ENCODE results near the gene LCAT.
"Not testable (repeated sequence)": the region's sequence is repeated elsewhere in the genome, so short reads cannot be mapped to it uniquely, and the experiment has no call there.

The LCAT gene, protein sequence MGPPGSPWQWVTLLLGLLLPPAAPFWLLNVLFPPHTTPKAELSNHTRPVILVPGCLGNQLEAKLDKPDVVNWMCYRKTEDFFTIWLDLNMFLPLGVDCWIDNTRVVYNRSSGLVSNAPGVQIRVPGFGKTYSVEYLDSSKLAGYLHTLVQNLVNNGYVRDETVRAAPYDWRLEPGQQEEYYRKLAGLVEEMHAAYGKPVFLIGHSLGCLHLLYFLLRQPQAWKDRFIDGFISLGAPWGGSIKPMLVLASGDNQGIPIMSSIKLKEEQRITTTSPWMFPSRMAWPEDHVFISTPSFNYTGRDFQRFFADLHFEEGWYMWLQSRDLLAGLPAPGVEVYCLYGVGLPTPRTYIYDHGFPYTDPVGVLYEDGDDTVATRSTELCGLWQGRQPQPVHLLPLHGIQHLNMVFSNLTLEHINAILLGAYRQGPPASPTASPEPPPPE

DNA sequence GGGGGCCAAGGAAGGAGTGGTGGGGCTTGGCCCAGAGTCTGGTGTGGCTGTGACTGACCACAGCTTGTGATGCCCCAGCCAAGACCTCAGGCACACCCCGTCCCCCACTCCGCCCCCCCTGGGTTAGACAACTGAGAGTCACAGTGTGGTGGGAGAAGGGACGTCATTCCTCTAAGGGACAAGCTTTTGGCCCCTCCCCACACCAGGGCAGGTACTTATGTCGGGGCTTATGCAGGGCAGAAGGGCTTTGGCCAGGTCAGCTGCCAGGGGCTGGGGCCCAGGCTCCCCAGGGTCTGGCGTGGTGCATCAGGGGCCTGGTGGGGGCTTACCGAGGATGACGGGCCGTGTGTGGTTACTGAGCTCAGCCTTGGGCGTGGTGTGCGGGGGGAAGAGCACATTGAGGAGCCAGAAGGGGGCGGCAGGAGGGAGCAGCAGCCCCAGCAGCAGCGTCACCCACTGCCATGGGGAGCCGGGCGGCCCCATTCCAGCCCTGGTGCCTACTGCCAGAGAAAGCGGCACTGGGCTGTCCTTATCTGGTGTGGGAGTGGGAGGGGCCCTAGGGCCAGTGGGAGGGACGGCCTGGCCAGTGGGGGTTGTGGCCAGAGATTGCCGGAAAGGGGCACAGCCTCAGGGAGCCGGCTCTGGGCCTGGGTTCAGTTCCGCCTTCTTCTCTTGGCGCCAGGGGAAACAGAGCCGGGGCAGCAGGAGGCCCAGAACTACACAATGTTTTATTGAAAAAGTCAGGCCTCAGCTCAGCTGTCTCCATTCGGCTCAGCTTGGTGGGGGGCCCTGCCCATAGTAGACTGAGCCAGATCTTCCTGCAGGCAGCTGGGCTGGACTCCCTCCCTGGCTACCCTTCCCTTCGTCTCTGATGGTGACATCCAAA, at the start of gene LCAT:
Gene LCAT, minus strand, starts transcription at position 502 of the 886 bp plus-strand sequence. Its CDS starts 19 bp downstream, at position 483.
- no peak for DNase-seq (ENCODE audit: low spot score)

DNA sequence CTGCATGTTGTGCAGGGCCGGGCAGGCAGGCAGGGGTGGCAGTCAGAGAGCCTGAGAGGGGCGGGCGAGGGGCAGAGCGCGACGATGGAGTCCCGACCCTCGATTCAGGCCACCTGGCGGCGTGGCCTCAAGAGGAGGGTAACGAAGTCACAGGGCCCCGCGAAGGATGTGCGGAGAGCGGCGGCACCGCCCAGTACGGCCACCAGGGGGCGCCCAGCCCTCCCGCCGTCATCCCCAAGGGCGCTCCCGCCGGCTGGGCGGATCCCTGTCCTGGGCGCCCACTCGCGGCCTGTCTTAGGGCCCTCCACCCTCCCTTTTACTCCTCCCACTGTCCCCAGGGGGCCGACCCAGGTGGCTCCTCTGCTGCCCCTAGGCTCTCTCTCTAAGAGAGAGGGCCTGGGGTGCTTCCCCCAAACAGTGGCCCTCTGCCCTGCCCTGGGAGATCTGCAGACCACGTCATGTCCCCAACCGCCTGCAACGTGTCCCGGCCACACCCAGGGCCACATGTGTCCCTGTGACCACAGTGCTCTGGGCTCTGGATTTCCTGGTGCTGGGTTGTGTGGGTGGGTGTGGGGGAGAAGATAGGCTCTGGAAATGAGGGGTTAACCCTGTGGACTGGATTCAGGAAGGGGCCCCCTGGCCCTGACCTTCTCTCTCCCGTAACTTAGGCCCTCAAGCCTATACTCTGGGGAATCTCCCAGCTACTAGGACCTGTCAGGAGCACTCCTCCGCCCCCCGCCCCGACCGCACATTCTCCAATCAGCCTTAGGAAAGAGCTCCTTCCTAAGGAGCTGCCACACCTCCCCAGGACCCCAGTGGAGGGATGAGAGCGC, 49.5 kb upstream of the LCAT start:
- DNase-seq (ENCODE audit: low spot score), result peak; percentile 80

DNA sequence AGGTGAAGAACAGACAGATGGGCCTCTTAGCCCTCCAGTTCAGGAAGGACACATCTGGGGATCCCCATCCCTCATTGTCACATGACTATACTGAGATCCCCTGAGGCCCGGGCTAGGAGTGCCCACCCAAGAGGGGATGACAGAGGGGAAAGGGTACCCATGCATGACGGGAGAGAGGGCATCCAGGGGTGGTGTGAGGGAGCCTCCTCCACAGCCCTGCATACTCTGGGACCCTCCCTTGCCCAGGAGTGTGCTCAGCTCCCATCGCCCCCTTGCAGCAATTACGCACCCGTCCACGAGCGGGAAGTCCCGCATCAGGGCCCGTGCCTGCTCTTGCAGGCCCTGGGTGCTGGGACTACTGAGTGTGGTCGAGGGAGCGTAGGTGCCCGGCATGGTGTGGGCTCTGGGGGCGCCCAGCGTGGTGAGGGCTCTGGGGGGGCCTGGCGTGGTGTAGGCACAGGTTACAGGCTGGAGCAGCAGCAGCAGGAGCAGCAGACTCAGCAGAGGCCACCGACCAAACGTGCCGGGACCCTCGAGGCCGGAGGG, 48.8 kb upstream of the LCAT start:
- no peak for DNase-seq (ENCODE audit: low spot score)

DNA sequence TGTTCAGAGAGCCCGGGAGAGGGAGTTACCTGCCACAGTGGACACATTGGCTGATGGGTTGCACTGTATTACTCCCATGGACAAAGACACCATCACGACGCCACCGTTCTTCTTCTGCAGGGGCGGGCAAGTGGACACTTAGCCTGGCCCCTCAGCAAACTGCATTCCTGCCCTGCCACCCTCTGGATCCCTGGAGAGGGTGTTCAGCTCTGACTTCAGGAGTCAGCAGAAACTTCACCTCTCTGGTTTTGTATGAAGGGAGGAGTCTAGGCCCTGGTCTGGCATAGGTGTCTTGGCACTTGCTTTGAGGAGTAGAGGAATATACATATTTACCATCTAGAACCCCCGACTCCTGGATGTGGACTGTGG, 46.1 kb upstream of the LCAT start:
- no peak for DNase-seq (ENCODE audit: low spot score)

- no peak for DNase-seq (ENCODE audit: low spot score)
Observed at GRCh38 chr16:67989322-67990017, 45.5 kb upstream of the LCAT start.

- DNase-seq (ENCODE audit: low spot score), result no peak
Observed at GRCh38 chr16:67988675-67989074, 44.8 kb upstream of the LCAT start.

- DNase-seq (ENCODE audit: low spot score), result no peak
Observed at GRCh38 chr16:67987460-67988160, 43.7 kb upstream of the LCAT start.

DNA sequence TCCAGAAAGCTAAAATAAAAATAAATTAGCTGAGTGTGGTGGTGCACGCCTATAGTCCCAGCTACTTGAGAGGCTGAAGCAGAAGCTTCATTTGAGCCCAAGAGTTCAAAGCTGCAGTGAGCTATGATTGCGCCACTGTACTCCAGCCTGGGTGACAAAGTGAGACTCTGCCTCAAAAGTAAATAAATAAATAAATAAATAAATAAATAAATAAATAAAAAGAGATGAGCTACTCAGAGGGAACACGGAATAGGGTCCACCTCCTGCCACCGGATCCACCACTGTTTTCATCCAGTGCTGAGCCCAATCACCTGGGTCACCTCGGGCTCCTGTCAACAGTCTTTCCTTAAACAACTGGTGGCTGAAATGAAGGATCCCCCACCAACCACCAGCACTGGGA, 43.0 kb upstream of the LCAT start:
- no peak for DNase-seq (ENCODE audit: low spot score)

DNA sequence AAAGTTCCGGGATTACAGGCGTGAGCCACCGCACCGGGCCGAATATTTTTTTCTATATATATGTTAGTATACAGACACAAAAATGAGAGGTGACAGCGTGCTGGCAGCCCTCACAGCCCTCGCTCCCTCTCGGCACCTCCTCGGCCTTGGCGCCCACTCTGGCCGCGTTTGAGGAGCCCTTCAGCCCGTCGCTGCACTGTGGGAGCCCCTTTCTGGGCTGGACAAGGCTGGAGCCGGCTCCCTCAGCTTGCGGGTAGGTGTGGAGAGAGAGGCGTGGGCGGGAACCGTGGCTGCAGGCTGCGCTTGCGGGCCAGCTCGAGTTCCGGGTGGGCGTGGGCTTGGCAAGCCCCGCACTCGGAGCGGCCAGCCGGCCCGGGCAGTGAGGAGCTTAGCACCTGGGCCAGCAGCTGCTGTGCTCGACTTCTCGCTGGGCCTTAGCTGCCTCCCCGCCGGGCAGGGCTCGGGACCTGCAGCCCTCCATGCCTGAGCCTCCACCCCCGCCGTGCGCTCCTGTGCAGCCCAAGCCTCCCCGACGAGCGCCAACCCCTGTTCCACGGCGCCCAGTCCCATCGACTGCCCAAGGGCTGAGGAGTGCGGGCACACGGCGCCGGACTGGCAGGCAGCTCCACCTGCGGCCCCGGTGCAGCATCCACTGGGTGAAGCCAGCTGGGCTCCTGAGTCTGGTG, 38.2 kb upstream of the LCAT start:
- no peak for DNase-seq (ENCODE audit: low spot score)

DNA sequence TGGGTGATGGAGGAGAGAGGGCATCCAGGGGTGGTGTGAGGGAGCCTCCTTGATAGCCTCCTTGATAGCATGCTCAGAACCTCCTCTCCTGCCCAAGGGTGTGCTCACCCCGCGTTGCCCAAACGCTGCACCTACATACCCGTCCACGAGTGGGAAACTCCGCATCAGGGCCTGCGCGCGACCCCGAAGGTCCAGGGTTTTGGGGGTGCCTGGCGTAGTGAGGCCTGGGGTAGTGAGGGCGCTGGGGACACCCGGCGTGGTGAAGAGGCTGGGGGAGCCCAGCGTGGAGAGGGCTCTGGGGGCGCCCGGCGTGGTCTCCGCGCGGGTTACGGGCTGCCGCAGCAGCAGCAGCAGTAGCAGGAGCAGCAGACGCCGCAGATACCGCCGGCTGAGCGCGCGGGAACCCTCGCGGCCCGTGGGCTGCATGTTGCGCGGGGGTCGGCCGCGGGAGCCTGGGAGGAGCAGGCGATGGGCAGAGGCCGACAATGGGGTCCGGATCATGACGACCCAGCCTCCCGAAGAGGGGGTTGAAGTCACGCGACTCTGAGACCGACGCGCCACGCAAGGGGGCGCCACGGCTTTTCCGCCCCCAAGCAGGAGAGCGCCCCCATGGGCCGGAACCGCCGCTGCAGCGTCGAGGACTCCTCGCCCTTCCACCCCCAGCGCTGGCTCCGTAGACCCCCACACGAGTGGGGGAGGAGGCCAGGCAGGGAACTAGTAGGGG, 36.2 kb upstream of the LCAT start, which contains the start of gene DPEP3:
Gene DPEP3, minus strand, starts transcription at position 545 of the 724 bp plus-strand sequence. Its CDS starts 119 bp downstream, at position 426.
- DNase-seq (ENCODE audit: low spot score), result no peak

DNA sequence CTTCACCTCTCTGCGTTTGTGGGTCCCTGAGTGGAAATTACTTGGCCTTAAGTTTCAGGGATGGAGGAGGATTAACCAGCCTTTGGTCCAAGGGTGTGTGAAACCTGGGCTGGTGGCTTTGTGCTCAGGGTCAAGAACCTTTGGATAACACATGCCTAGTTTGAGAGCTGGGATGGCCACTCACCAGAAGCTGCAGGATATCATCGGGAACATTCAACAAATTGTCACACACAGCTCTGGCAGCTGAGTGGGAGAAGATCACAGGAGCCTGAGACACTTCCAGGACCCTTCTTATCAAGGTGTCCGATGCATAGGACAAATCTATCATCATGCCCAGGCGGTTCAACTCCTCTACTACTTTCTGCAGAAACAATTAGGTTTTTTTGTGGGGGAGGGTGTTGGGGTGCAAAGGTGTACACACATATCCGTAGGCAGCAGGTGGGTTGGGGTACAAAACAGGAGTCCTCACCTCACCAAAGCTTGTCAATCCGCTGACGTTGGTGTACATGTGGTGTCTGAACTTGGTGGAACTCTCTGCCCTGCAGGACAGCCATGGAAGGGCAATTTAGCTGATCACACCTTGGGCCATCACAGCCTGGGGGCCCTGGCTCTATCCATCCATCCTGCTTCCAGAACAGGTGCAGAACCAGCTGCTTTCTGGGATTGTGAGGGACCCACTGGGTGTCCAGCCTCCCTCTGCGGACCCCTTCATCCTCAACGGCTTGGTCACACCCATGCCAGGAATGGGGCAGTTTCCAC, 33.7 kb upstream of the LCAT start:
- no peak for DNase-seq (ENCODE audit: low spot score)

- DNase-seq (ENCODE audit: low spot score), result no peak
Observed at GRCh38 chr16:67977005-67977404, 33.1 kb upstream of the LCAT start.

GRCh38 chr16:67976205-67976604, 32.3 kb upstream of the LCAT start:
- no peak for DNase-seq (ENCODE audit: low spot score)

DNA sequence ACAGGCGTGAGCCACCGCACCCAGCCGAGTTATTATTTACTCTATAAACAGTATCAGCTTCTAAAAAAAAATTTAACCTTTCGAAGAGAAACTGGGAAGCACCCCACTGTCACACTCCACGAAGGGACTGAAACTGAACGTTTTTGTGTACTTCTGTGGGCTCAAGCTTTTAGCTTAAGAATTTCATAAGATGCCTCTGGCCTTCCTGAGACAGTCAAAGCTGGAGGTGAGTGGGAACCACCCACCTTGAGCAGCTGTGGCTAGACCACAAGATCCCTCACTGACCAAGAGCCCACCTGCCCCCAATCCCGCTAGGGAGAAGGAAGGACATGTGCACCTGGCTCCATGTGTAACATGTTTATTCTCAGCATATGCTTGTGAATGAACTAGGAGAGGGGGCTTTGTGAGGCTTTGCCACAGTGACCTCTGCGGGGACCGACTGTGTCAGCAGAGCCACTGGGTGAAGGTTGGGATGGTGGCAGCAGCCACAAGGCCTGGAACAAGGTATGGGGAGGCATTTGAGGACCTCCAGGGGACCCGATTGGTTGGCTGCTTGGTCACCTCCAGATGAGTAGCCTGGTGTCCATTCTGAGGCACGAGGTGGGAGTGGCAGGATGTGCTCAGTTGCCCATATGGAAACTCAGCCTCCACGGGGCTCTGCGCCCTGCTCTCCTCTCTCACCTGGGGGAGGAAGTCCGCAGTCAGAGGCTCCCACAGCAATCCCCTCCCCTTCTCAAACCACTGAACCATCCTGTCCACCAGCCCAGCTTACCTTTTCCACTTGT, 31.6 kb upstream of the LCAT start:
- no peak for DNase-seq (ENCODE audit: low spot score)

DNA sequence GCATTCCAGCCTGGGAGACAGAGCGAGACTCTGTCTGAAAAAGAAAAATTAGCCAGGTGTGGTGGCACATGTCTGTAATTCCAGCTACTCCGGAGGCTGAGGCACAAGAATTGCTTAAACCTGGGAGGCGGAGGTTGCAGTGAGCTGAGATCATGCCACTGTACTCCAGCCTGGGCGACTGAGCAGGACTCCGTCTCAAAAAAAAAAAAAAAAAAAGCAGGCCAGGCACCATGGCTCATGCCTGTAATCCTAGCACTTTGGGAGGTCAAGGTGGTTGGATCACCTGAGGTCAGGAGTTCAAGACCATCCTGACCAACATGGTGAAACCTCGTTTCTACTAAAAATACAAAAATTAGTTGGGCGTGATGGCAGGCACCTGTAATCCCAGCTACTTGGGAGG, 28.4 kb upstream of the LCAT start:
- DNase-seq (ENCODE audit: low spot score), result not testable (repeated sequence)

DNA sequence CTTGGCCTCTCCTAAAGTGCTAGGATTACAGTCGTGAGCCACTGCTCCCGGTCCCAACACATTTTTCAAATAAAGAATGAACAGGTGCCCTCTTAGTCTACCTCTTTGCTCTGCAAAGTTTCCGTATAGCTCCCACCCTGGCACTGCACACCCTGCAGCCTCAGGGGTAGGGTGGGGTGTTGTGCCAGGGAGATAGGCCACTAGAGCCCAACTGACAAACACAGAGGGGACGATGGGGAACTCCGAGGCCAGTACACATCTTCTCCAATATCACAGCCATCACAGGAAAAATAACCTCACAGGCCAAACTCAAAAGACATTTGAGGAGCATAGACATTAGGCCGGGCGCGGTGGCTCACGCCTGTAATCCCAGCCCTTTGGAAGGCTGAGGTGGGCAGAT, 27.2 kb upstream of the LCAT start:
- DNase-seq (ENCODE audit: low spot score), result no peak

- DNase-seq (ENCODE audit: low spot score), result no peak
Observed at GRCh38 chr16:67969254-67970039, 25.5 kb upstream of the LCAT start.

All from left forelimb (tissue), 1 donor.